HG03521 (cell line): Measurements from ENCODE around the gene NUP93.
"Not testable (repeated sequence)": the region's sequence is repeated elsewhere in the genome, so short reads cannot be mapped to it uniquely, and the experiment has no call there.

ENCODE experiments used
- ATAC-seq: cut with Tn5 transposase; IDR thresholded peaks from one replicate; pipeline ENCODE4 v1.9.1; 2021; ENCODE audit warnings: mild to moderate bottlenecking, moderate library complexity; ENCODE audit not compliant: unreplicated experiment

Gene NUP93

DNA sequence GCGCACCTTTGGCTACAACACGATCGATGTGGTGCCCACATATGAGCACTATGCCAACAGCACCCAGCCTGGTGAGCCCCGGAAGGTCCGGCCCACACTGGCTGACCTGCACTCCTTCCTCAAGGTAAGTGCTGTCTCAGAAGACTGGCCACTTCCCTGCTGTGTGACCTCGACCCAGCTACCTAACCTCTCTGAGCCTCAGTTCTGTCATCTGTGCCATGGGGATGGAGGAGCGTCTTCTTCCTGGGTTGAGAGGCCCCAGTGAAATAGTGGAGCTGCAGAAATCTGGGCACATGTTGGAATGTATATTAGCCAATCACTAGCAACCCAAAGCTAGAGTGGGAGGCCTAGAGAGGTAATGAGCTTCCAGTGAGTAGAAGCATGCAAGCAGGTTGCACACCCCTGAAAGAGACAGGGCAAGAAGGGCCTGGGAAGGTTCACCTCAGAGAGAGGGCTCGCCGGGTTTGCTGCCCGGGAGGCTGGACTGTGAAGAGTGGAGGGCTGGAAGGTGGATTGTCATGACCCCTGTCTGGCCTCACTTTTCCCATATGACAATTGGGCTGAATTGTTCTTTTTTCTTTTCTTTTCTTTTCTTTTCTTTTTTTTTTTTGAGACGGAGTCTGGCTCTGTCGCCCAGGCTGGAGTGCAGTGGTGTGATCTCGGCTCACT, 135.6 kb downstream of the NUP93 start:
- no peak for ATAC-seq

GRCh38 chr16:56866955-56867830, 137.3 kb downstream of the NUP93 start:
- ATAC-seq = no peak

DNA sequence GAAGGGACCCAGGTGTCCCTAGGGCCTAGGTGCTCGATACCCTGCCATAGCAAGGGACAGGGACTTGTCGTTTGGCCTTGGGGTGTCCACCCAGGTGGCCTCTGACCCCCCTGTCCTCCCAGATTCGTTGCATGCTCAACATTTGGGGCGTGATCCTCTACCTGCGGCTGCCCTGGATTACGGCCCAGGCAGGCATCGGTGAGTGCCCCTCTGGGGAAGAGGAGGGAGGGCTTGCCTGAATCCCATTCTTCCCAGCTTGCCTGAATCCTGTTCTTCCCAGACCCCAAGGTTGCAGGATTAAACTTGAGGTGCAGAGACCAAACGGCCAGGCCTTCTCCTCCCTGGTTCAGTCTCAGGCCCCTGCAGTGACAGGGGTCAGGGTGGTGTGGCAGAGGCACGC, 138.2 kb downstream of the NUP93 start:
- no peak for ATAC-seq

- not testable (repeated sequence) for ATAC-seq
Measured at GRCh38 chr16:56868766-56869165, 138.8 kb downstream of the NUP93 start.

DNA sequence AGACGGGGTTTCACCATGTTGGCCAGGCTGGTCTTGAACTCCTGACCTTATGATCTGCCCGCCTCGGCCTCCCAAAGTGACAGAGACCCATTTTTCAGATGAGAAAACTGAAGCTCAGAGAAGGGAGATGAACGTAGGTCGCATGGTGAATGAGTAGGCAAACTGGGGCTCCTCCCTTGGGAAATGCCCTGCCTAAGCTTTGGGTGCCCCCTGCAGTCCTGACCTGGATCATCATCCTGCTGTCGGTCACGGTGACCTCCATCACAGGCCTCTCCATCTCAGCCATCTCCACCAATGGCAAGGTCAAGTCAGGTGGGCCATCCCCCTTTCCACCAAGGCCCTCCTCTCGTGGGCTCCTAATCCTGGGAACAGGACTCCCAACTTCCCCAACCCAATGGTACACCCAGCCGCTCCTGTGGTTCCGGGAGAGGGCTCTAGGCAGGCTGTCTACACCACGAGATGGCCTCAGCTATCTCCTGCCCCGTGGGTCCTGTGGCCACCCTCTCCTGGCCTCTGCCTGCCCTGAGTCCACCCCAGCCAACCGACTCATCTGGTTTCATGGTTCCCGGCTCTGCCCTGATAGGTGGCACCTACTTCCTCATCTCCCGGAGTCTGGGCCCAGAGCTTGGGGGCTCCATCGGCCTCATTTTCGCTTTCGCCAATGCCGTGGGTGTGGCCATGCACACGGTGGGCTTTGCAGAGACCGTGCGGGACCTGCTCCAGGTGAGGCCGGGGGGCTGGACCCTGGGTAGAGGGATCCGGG, 139.8 kb downstream of the NUP93 start:
- no peak for ATAC-seq

DNA sequence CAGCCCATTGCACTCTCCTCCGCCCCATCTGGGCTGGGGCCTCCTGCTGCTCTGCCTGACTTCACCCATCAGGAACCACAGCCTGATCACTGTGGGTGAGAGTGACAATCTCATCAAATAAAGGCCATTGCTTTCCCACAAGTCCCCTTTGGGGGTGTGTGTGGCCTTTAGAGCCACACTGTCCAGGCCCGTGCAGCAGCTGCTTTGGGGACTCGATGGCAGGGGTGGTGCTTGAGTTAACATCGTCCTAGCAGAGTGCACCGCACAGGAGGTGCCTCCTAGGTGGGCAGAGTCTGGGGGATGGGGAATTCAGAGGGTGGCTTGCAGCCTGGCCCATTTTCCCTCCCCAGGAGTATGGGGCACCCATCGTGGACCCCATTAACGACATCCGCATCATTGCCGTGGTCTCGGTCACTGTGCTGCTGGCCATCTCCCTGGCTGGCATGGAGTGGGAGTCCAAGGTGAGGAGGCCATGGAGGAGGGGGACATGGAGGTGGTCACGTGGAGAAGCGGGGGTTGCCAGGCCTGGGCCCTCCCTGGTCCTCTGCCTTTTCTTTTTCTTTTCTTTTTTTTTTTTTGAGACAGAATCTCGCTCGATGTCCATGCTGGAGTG, 140.5 kb downstream of the NUP93 start:
- ATAC-seq = no peak

DNA sequence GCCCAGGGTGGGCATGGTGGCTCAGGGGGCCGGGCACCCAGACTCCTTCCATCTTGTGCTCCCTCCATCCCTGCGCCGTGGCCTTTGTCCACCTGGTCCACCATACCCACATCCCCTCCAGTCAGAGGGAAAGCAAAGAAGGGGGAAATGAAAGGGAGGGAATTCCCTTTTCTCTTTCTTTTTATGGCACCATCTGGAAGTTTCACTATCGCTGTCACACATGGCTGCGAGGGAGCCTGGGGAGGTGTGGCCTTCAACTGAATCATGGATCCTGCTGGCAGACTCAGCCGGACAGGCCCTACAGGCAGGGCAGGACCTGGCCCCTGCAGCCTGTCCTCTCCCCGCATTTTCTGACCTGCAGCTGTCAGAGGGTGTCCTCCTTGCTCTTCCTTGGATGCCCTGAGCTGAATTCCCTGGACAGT, 141.3 kb downstream of the NUP93 start:
- no peak for ATAC-seq

DNA sequence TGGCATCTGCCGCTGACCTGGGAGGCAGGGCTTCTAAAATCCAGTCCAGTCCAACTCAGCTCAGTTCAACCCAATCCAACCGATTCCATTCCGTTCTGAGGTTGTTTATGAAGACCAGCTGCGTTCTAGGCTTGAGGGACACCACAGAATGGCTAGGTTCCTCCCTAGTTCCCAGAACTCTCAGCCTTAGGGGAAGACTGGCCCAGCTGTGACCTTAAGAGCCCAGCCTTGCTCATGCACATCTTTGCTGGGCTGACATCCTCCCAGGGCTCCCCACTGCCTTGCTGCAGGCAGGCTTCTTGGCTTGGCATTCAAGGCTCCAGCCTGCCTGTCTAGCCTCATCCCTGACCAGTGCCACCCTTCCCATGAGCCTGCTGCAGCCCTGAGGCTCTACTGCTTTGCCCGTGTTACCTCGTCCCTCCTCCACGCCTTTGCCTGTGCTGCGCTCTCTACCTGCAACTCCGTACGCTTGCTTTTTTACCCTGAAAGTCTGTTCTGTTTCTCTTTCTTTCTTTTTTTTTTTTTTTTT, 143.0 kb downstream of the NUP93 start:
- no peak for ATAC-seq

DNA sequence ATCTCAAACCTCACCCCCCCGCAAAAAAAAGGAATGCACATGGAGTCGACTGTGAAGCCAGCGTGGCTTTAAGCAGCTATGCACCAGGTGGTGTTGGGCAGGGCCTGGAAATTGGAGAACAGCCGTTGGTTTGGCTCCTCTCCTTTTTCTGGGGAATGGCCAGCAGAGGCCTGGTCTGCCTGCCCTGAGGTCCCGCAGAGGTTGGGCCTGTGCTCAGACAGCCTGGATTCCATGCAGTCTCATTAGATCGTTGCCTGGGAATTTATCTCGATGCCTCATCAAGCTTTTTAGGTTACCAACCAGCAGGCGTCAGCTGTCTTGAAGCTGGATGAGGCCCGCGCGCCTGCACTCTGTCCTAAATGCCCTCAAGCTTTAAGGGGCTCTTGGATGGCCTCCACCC, 144.9 kb downstream of the NUP93 start:
- ATAC-seq = no peak

DNA sequence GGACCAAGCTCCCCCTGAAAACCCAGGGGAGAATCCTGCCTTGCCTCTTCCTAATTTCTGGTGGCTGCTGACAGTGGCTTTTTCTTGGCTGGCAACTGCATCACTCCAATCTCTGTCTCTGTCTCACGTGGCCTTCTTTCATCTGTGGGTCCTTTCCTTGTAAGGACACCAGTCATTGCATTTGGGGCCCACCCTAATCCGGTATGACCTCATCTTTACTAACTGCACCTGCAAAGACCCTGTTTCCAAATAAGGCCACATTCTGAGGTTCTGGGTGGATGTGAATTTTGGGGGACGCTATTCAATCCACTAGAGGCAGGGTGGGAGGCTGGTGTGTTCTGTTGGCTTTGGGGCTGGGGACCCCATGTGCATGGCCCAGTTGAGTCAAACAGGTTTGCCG, 146.1 kb downstream of the NUP93 start:
- ATAC-seq = no peak

DNA sequence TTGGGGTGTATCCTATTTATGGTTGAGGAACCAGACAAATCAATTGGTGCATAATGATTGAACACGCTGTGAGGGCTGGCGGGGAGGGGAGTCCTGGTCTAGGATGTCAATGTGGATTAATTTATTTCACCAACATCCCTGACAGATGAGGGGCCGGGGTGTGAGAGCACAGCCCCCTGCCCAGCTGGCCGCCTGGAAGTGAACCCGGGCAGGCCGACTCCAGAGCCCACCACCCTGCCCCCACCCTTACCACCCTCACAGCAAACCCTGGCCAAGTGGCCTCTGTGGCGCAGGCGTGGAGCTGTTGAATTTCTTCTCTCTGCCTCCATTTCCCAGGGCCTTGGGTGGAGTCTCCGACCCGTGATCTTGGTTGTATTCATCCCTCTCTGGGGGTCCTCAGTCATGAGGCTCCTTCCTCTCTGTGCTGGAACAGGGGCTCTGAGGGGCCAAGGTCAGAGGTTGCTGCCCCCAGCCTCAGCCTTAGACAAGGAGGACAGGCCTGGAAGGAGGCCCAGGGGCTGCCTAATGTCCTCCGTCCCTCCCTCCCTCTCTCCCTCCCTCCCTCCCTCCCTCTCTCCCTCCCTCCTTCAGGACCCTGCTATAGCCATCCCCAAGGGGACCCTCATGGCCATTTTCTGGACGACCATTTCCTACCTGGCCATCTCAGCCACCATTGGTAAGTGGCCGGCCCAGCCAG, 147.7 kb downstream of the NUP93 start:
- no peak for ATAC-seq

- no peak for ATAC-seq
Measured at GRCh38 chr16:56878282-56878854, 148.4 kb downstream of the NUP93 start.

- ATAC-seq = no peak
Measured at GRCh38 chr16:56879276-56879675, 149.3 kb downstream of the NUP93 start.

- no peak for ATAC-seq
Measured at GRCh38 chr16:56880176-56880575, 150.2 kb downstream of the NUP93 start.

DNA sequence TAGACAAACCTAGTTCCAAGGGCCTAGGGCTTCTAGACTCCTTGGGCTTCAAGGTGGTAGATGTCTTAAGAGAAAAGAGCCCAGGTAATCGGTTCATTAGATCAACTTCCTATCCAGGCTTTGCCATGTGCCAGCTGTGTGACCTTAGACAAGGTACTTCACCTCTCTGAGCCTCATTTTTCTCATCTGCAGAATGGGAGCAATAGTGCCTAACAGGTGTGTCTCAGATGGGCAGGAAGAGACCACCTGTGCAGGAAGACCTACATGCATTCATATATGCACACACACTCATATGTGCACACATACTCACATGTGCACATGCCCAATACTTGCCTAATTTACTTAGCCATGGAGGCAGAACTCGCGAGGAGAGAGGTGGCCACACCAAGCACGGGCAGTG, 150.8 kb downstream of the NUP93 start:
- no peak for ATAC-seq

GRCh38 chr16:56882077-56882800, 152.3 kb downstream of the NUP93 start:
- no peak for ATAC-seq

DNA sequence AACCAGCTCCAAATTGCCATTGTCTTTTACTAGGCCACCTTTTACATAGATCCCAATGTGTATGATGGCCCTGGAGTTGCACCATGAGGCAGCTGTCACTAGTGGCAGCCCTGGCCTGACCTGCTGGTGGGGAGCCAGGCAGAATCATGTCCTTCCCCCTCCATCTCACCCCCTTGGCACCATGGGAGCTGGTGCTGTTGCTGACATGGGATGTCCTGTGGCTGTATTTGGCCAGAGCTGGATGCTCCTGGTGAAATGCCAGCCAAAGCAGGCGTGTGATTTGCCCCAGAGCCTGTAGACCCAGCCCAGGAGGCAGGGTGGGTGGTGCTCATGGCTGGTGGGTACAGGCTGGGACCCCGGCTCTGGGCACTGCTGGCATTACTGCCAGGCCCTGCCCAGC, 153.7 kb downstream of the NUP93 start:
- no peak for ATAC-seq

GRCh38 chr16:56884026-56884582, 154.2 kb downstream of the NUP93 start:
- no peak for ATAC-seq

GRCh38 chr16:56884929-56885328, 155.0 kb downstream of the NUP93 start:
- ATAC-seq = not testable (repeated sequence)
